ENCODE results near the gene HMCN2.

HMCN2 gene

GRCh38 chr9:130265431-130266235, at the start of gene HMCN2:
Gene HMCN2 (plus strand): TSS chr9:130265760. CDS start chr9:130265879, 119 bp downstream.
- in situ Hi-C loops (cut with MboI; ENCODE audit: low sequenced_read_pairs): no loop called here

GRCh38 chr9:130217838-130218237, 47.7 kb upstream of the HMCN2 start:
- in situ Hi-C loops (cut with MboI; ENCODE audit: low sequenced_read_pairs): no loop called here

GRCh38 chr9:130219661-130220096, 45.9 kb upstream of the HMCN2 start:
- in situ Hi-C loops (cut with MboI; ENCODE audit: low sequenced_read_pairs): no loop called here

- in situ Hi-C loops (cut with MboI; ENCODE audit: low sequenced_read_pairs): no loop called here
These were observed 45.2 kb upstream of the HMCN2 start for GRCh38 chr9:130220352-130220751.

GRCh38 chr9:130222833-130223232, 42.7 kb upstream of the HMCN2 start:
- in situ Hi-C loops (cut with MboI; ENCODE audit: low sequenced_read_pairs): no loop called here

GRCh38 chr9:130225071-130225470, 40.5 kb upstream of the HMCN2 start:
- in situ Hi-C loops (cut with MboI; ENCODE audit: low sequenced_read_pairs): no loop called here

- in situ Hi-C loops (cut with MboI; ENCODE audit: low sequenced_read_pairs): no loop called here
These were observed 40.0 kb upstream of the HMCN2 start for GRCh38 chr9:130225586-130225985.

GRCh38 chr9:130226112-130226511, 39.4 kb upstream of the HMCN2 start:
- in situ Hi-C loops (cut with MboI; ENCODE audit: low sequenced_read_pairs): no loop called here

GRCh38 chr9:130227833-130228232, 37.7 kb upstream of the HMCN2 start:
- in situ Hi-C loops (cut with MboI; ENCODE audit: low sequenced_read_pairs): no loop called here

- in situ Hi-C loops (cut with MboI; ENCODE audit: low sequenced_read_pairs): no loop called here
These were observed 35.8 kb upstream of the HMCN2 start for GRCh38 chr9:130229759-130230158.

- in situ Hi-C loops (cut with MboI; ENCODE audit: low sequenced_read_pairs): no loop called here
These were observed 34.9 kb upstream of the HMCN2 start for GRCh38 chr9:130230631-130231030.

GRCh38 chr9:130232899-130233586, 32.5 kb upstream of the HMCN2 start:
- in situ Hi-C loops (cut with MboI; ENCODE audit: low sequenced_read_pairs): no loop called here

GRCh38 chr9:130233587-130233945, 32.0 kb upstream of the HMCN2 start:
- in situ Hi-C loops (cut with MboI; ENCODE audit: low sequenced_read_pairs): no loop called here

GRCh38 chr9:130234340-130235260, 31.0 kb upstream of the HMCN2 start:
- in situ Hi-C loops (cut with MboI; ENCODE audit: low sequenced_read_pairs): no loop called here

- in situ Hi-C loops (cut with MboI; ENCODE audit: low sequenced_read_pairs): no loop called here
These were observed 29.8 kb upstream of the HMCN2 start for GRCh38 chr9:130235558-130236435.

GRCh38 chr9:130236436-130236985, 29.0 kb upstream of the HMCN2 start:
- in situ Hi-C loops (cut with MboI; ENCODE audit: low sequenced_read_pairs): no loop called here

GRCh38 chr9:130237076-130237475, 28.5 kb upstream of the HMCN2 start:
- in situ Hi-C loops (cut with MboI; ENCODE audit: low sequenced_read_pairs): no loop called here

GRCh38 chr9:130237763-130238524, 27.6 kb upstream of the HMCN2 start:
- in situ Hi-C loops (cut with MboI; ENCODE audit: low sequenced_read_pairs): no loop called here

- in situ Hi-C loops (cut with MboI; ENCODE audit: low sequenced_read_pairs): no loop called here
These were observed 26.2 kb upstream of the HMCN2 start for GRCh38 chr9:130239363-130239695.
